Measurements from ENCODE around the gene TMEM255B. TPM values are rescaled to one million over a fixed set of nuclear protein-coding genes. Genes with fewer than 3 reads are reported as not detected.

TMEM255B gene
- total RNA-seq, 1 experiment from 2014 or later = not detected

DNA sequence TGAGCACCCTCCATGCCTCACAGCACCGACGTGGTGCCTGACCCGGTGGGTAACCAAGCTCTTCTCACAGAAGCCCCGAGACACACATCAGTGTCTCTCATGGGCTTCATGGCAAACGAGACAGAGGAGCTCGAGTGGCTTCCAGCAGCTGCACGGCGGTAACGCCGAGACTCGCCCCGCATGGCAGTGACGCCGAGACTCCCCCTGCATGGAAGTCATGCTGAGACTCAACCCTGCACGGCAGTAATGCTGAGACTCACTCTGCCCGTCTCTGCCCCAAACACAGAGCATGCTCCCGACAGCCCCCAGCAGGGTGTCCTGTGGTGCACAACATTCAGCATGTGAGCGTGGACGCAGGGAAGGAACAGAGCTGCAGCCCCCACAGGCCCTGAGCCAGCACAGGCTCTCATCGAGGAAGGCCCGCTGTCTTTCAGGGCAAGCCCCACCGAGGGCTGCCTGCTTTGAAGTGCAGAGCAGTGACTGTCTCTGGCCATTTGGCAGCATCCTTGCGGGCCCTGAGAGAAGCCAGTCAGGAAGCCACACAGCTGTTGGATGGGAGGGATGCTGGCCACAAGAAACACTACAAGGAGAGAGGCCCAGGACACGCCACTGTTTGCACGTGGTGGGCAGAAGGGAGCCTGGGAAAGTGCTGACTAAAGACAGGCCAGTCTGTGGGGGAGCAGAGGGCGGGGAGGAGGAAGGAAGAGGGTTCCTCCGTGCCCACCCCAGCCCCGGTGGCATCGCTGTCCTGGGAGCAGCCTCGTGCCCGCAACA lies 95.4 kb downstream of the TMEM255B start:
- Mint-ChIP-seq H3K36me3 (ENCODE audit: insufficient read depth, unreplicated experiment) (no peaks in the 10 kb centered on the region), H3K4me1 (ENCODE audit: low read depth, unreplicated experiment) (no peaks in the 10 kb centered on the region), H3K9me3 (ENCODE audit: low read depth, unreplicated experiment) (no peaks in the 10 kb centered on the region), H3K27ac (ENCODE audit: unreplicated experiment) (no peak overlapping the region), H3K4me3 (ENCODE audit: low read depth, unreplicated experiment) (no peak overlapping the region), H3K27me3 (ENCODE audit: unreplicated experiment) (no peaks in the 10 kb centered on the region)
- no TSS peak for BruUV-seq (replicated peaks)
- CTCF ChIA-PET = no interaction called here
- no peak for TF ChIP-seq CTCF (IDR thresholded peaks at IDR 0.05; ENCODE audit: unreplicated experiment)
- intact Hi-C loops (cut with micrococcal nuclease; ENCODE audit: unreplicated experiment) = no loop called here
- DNase-seq = no peak

DNA sequence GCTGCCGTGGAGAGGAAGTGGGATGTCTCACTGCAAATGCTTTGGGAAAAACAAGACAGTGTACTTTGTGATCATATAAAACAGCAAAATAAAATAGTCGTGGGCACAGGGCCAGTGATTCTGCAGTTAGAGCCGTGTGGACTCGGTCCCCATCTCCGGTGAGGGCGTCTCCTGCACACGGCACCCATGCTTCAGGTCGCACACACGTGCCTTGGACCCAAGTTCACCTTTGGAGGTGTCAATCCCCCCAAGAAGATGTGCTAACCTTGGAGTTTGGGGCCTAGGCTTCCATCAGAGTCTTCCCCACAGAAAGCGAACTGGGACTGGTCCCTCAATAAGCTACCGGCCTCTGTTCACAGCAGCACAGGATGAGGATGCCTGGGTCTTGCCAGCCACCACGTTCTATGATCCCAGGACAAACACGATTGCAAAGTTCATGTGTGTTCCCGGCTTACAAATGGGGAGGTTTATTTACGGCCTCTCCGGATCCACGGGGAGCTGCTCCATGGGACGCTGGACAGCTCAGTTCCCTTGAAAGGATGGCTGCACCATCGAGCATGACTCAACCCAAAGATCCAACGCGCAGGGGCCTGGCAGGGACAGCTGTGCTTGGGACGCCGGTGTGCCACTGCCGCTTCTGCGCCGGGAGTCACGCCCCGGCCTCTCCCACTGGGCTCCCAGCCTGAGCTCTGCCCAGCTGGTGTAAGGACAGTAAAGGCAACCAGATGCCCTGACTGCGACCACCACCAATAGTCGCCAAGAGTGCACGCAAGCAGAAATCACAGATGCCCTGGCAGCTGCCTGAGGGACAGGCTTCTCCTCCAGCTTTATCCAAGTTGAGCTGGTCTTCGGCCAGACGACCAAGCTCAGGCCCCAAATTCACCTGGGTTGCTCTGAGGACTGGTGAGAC lies 96.2 kb downstream of the TMEM255B start:
- intact Hi-C loops (cut with micrococcal nuclease; ENCODE audit: unreplicated experiment) = no loop called here

DNA sequence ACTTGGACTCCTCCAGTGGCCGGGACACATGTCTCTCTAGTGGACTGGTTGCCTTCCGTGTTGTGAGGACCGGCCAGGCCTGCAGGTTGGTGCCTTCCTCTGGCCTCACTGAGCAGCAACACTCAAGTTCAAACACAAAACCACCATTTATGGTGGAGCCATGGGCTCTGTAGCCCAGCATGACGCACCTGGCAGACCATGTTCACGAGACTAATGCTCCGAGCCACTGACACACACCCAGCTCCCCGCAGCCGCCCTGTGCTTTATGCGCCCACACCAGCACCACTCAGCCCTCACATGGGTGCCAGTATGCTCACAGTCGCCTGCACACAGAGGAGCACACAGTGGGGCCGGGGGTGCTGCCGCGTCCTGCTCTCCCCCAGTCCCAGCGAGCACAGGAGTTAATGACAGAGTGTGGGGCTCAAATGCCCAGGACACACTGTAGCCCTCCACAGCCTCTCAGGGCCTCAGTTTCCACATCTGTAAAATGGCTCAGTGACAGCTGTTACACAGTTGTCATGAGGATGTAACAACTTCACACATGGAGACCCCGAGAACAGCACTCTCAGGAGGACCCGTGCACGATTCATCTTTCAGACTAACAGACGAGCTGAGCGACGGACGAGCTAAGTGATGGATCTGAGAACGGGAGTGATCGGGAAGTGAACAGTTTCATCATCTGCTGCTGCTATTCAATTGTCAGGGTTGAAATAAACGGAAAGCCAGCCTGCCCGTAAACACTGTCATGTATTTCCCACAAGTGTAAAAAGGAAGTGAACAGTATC lies 97.1 kb downstream of the TMEM255B start:
- intact Hi-C loops (cut with micrococcal nuclease; ENCODE audit: unreplicated experiment) = no loop called here
- DNase-seq = no peak
- H3K4me1 Mint-ChIP-seq (ENCODE audit: low read depth, unreplicated experiment) = no peaks in the 10 kb centered on the region
- no peak for TF ChIP-seq CTCF (IDR thresholded peaks at IDR 0.05; ENCODE audit: unreplicated experiment)
- BruUV-seq (replicated peaks) = no TSS peak
- H3K27me3 Mint-ChIP-seq (ENCODE audit: unreplicated experiment) = no peaks in the 10 kb centered on the region
- no peaks in the 10 kb centered on the region for H3K9me3 Mint-ChIP-seq (ENCODE audit: low read depth, unreplicated experiment)
- no peak overlapping the region for H3K27ac Mint-ChIP-seq (ENCODE audit: unreplicated experiment)
- CTCF ChIA-PET = no interaction called here
- no peak overlapping the region for H3K4me3 Mint-ChIP-seq (ENCODE audit: low read depth, unreplicated experiment)
- no peaks in the 10 kb centered on the region for H3K36me3 Mint-ChIP-seq (ENCODE audit: insufficient read depth, unreplicated experiment)

More for the DNA sequence above, 96.2 kb downstream of the TMEM255B start:
- H3K4me3 Mint-ChIP-seq (ENCODE audit: low read depth, unreplicated experiment) = no peak overlapping the region
- H3K27ac Mint-ChIP-seq (ENCODE audit: unreplicated experiment) = no peak overlapping the region
- H3K27me3 Mint-ChIP-seq (ENCODE audit: unreplicated experiment) = no peaks in the 10 kb centered on the region
- H3K9me3 Mint-ChIP-seq (ENCODE audit: low read depth, unreplicated experiment) = no peaks in the 10 kb centered on the region
- no TSS peak for BruUV-seq (replicated peaks)
- no peaks in the 10 kb centered on the region for H3K4me1 Mint-ChIP-seq (ENCODE audit: low read depth, unreplicated experiment)
- no peak for DNase-seq
- no peaks in the 10 kb centered on the region for H3K36me3 Mint-ChIP-seq (ENCODE audit: insufficient read depth, unreplicated experiment)
- CTCF ChIA-PET = no interaction called here
- TF ChIP-seq CTCF (IDR thresholded peaks at IDR 0.05; ENCODE audit: unreplicated experiment) = no peak

DNA sequence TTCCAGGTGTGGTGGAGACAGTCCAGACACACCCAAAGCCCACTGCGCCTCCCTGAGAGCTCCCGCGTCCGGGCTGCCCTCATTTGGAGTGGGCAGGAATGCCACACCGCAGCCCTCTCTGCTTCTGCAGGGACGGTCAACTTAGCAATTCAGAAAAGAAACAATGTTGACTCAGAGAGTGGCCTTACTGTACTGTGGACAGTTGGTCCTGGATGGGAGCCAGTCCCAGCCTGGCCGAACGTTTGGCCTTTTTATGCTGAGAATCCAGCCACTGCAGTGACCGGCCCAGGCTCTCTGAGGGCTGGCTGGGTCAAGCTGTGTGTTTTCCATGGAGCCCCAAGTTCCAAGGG lies 97.7 kb downstream of the TMEM255B start:
- no peak for TF ChIP-seq CTCF (IDR thresholded peaks at IDR 0.05; ENCODE audit: unreplicated experiment)
- Mint-ChIP-seq H3K4me1 (ENCODE audit: low read depth, unreplicated experiment) (no peaks in the 10 kb centered on the region), H3K9me3 (ENCODE audit: low read depth, unreplicated experiment) (no peaks in the 10 kb centered on the region), H3K27ac (ENCODE audit: unreplicated experiment) (no peak overlapping the region), H3K27me3 (ENCODE audit: unreplicated experiment) (no peaks in the 10 kb centered on the region), H3K4me3 (ENCODE audit: low read depth, unreplicated experiment) (no peak overlapping the region), H3K36me3 (ENCODE audit: insufficient read depth, unreplicated experiment) (no peaks in the 10 kb centered on the region)
- BruUV-seq (replicated peaks) = no TSS peak
- no peak for DNase-seq
- intact Hi-C loops (cut with micrococcal nuclease; ENCODE audit: unreplicated experiment) = no loop called here
- CTCF ChIA-PET = no interaction called here
